Stomach smooth muscle (tissue), 2 donors: Measurements from ENCODE around the gene ENDOU.

Source experiments
- H3K27ac ChIP-seq: one replicate; pipeline ENCODE4 v1.7.0; 2013; ENCODE audit warnings: mild to moderate bottlenecking, low read length, inconsistent platforms
- H3K27me3 ChIP-seq, 2 donors: one replicate each; pipeline ENCODE4 v1.7.0; 2013; ENCODE audit warnings: low read length in 2 of 2; ENCODE audit not compliant: insufficient read depth in 2 of 2, control insufficient read depth in 1 of 2
- H3K36me3 ChIP-seq, 2 donors: one replicate each; pipeline ENCODE4 v1.7.0; 2013; ENCODE audit warnings: low read length in 2 of 2; ENCODE audit not compliant: control insufficient read depth in 2 of 2, insufficient read depth in 2 of 2
- H3K4me1 ChIP-seq: one replicate; pipeline ENCODE4 v1.7.0; 2013; ENCODE audit warnings: low read length; ENCODE audit not compliant: control insufficient read depth, insufficient read depth
- H3K4me3 ChIP-seq, 2 donors: one replicate each; pipeline ENCODE4 v1.7.0; 2013; ENCODE audit warnings: low read length in 2 of 2
- H3K9ac ChIP-seq, 2 donors: one replicate each; pipeline ENCODE4 v1.7.0; 2013; ENCODE audit warnings: low read length in 2 of 2, mild to moderate bottlenecking in 1 of 2
- H3K9me3 ChIP-seq, 2 donors: one replicate each; pipeline ENCODE4 v1.7.0; 2013; ENCODE audit warnings: low read length in 2 of 2; ENCODE audit not compliant: control insufficient read depth in 2 of 2
- donor health status: healthy.
- donor health status: Pancreatic carcinoma.

Gene ENDOU

GRCh38 chr12:47741340-47741703 lies 16.0 kb upstream of the ENDOU start:
- Histone ChIP-seq H3K4me1 (peaks cover 35% of the 10 kb centered on the region), H3K9ac (no peak overlapping the region), H3K27ac (no peak overlapping the region), H3K4me3 (no peak overlapping the region), H3K27me3 (no peaks in the 10 kb centered on the region), H3K9me3 (no peaks in the 10 kb centered on the region), H3K36me3 (no peaks in the 10 kb centered on the region)

GRCh38 chr12:47740606-47741339 lies 15.5 kb upstream of the ENDOU start:
- H3K36me3 ChIP-seq = no peaks in the 10 kb centered on the region
- H3K4me1 ChIP-seq = peaks cover 41% of the 10 kb centered on the region
- no peaks in the 10 kb centered on the region for H3K9me3 ChIP-seq
- no peak overlapping the region for H3K27ac ChIP-seq
- no peaks in the 10 kb centered on the region for H3K27me3 ChIP-seq
- H3K9ac ChIP-seq = no peak overlapping the region
- H3K4me3 ChIP-seq = no peak overlapping the region

GRCh38 chr12:47739979-47740378 lies 14.7 kb upstream of the ENDOU start:
- Histone ChIP-seq H3K9ac (no peak overlapping the region), H3K9me3 (no peaks in the 10 kb centered on the region), H3K36me3 (no peaks in the 10 kb centered on the region), H3K27ac (no peak overlapping the region), H3K27me3 (no peaks in the 10 kb centered on the region), H3K4me1 (peaks cover 49% of the 10 kb centered on the region), H3K4me3 (no peak overlapping the region)

GRCh38 chr12:47739297-47739696 lies 14.0 kb upstream of the ENDOU start:
- H3K36me3 ChIP-seq = no peaks in the 10 kb centered on the region
- H3K27me3 ChIP-seq = no peaks in the 10 kb centered on the region
- H3K4me3 ChIP-seq = no peak overlapping the region
- H3K9me3 ChIP-seq = no peaks in the 10 kb centered on the region
- no peak overlapping the region for H3K9ac ChIP-seq
- peaks cover 56% of the 10 kb centered on the region for H3K4me1 ChIP-seq
- H3K27ac ChIP-seq = no peak overlapping the region

- Histone ChIP-seq H3K4me3 (no peak overlapping the region), H3K4me1 (peaks cover 56% of the 10 kb centered on the region), H3K27me3 (no peaks in the 10 kb centered on the region), H3K36me3 (no peaks in the 10 kb centered on the region), H3K9me3 (no peaks in the 10 kb centered on the region), H3K9ac (no peak overlapping the region), H3K27ac (peak overlapping the region; percentile 80)
Measured at GRCh38 chr12:47737936-47738594, 12.8 kb upstream of the ENDOU start.

- peak overlapping the region; percentile 80 for H3K27ac ChIP-seq
- no peaks in the 10 kb centered on the region for H3K27me3 ChIP-seq
- H3K4me3 ChIP-seq = peak overlapping the region; percentile 27 to 54
- H3K36me3 ChIP-seq = no peaks in the 10 kb centered on the region
- H3K9ac ChIP-seq = peak overlapping the region; percentile 4 to 47
- no peaks in the 10 kb centered on the region for H3K9me3 ChIP-seq
- peaks cover 56% of the 10 kb centered on the region for H3K4me1 ChIP-seq
Measured at GRCh38 chr12:47736877-47737676, 11.8 kb upstream of the ENDOU start.

- peak overlapping the region; percentile 27 to 54 for H3K4me3 ChIP-seq
- no peaks in the 10 kb centered on the region for H3K9me3 ChIP-seq
- no peaks in the 10 kb centered on the region for H3K36me3 ChIP-seq
- H3K27me3 ChIP-seq = no peaks in the 10 kb centered on the region
- H3K27ac ChIP-seq = peak overlapping the region; percentile 80
- peaks cover 51% of the 10 kb centered on the region for H3K4me1 ChIP-seq
- peak overlapping the region in 1 of 2 donors; percentile 21 for H3K9ac ChIP-seq
Measured at GRCh38 chr12:47736216-47736615, 10.9 kb upstream of the ENDOU start.

GRCh38 chr12:47735649-47736048 lies 10.4 kb upstream of the ENDOU start:
- Histone ChIP-seq H3K4me3 (no peak overlapping the region), H3K36me3 (no peaks in the 10 kb centered on the region), H3K9me3 (no peaks in the 10 kb centered on the region), H3K27ac (peak overlapping the region; percentile 80), H3K9ac (no peak overlapping the region), H3K4me1 (peaks cover 47% of the 10 kb centered on the region), H3K27me3 (no peaks in the 10 kb centered on the region)

GRCh38 chr12:47734725-47735480 lies 9.6 kb upstream of the ENDOU start:
- no peaks in the 10 kb centered on the region for H3K9me3 ChIP-seq
- peaks cover 44% of the 10 kb centered on the region for H3K4me1 ChIP-seq
- no peaks in the 10 kb centered on the region for H3K27me3 ChIP-seq
- H3K9ac ChIP-seq = peak overlapping the region in 1 of 2 donors; percentile 51
- H3K4me3 ChIP-seq = no peak overlapping the region
- H3K27ac ChIP-seq = peak overlapping the region; percentile 80
- no peaks in the 10 kb centered on the region for H3K36me3 ChIP-seq

GRCh38 chr12:47733142-47733541 lies 7.9 kb upstream of the ENDOU start:
- Histone ChIP-seq H3K4me1 (peaks cover 45% of the 10 kb centered on the region), H3K4me3 (no peak overlapping the region), H3K9ac (no peak overlapping the region), H3K36me3 (no peaks in the 10 kb centered on the region), H3K27ac (no peak overlapping the region), H3K27me3 (no peaks in the 10 kb centered on the region), H3K9me3 (no peaks in the 10 kb centered on the region)
